GM12864 (cell line): ENCODE data around the gene STK32C.

Source experiments
- DNase-seq: peaks from one replicate; pipeline ENCODE4 v3.0.0-alpha.2; 2011; ENCODE audit warnings: low read depth
- H3K4me3 ChIP-seq: 2 replicates; pipeline ENCODE4 v1.5.1; 2011; ENCODE audit warnings: mild to moderate bottlenecking, low read depth, low read length, control low read depth
- TF ChIP-seq, protein P1 (sequence below): IDR thresholded peaks from 2 replicates; pipeline ENCODE4 v1.5.1; 2011; ENCODE audit warnings: low read depth, mild to moderate bottlenecking, moderate library complexity, low read length, control low read depth, inconsistent platforms; ENCODE audit errors: missing control alignments

The STK32C gene

DNA sequence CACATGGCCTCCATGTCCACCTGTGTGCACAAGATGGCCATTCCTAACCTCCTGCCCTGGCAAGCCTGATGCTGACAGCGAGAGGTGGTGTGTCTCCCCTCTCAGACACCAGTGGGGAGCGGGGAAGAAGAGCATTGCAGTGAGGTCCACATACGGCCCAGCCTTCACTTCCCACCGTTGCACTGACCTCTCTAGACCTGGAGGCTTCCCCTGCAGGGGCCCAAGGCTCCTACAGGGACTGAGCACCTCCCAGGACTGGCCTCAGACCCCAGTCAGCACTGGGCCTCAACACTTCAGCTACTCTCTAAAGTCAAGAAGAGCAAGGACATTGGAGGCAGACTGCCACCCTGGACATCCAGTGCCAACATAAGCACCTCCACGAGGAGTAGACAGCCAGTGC lies 15.9 kb downstream of the STK32C start:
- H3K4me3 ChIP-seq: no peak overlapping the region
- TF ChIP-seq, protein P1, sequence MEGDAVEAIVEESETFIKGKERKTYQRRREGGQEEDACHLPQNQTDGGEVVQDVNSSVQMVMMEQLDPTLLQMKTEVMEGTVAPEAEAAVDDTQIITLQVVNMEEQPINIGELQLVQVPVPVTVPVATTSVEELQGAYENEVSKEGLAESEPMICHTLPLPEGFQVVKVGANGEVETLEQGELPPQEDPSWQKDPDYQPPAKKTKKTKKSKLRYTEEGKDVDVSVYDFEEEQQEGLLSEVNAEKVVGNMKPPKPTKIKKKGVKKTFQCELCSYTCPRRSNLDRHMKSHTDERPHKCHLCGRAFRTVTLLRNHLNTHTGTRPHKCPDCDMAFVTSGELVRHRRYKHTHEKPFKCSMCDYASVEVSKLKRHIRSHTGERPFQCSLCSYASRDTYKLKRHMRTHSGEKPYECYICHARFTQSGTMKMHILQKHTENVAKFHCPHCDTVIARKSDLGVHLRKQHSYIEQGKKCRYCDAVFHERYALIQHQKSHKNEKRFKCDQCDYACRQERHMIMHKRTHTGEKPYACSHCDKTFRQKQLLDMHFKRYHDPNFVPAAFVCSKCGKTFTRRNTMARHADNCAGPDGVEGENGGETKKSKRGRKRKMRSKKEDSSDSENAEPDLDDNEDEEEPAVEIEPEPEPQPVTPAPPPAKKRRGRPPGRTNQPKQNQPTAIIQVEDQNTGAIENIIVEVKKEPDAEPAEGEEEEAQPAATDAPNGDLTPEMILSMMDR: no peak

GRCh38 chr10:132290631-132291030 lies 17.1 kb downstream of the STK32C start:
- no peak for DNase-seq
- no peak overlapping the region for H3K4me3 ChIP-seq
- TF ChIP-seq, protein P1: no peak

More for the DNA sequence above, 15.9 kb downstream of the STK32C start:
- DNase-seq: no peak

GRCh38 chr10:132289439-132289838 lies 18.3 kb downstream of the STK32C start:
- H3K4me3 ChIP-seq: no peak overlapping the region
- no peak for DNase-seq
- TF ChIP-seq, protein P1: no peak

- H3K4me3 ChIP-seq: no peak overlapping the region
- TF ChIP-seq, protein P1: no peak
- DNase-seq: no peak
Measured at GRCh38 chr10:132283604-132284382, 24.0 kb downstream of the STK32C start.

DNA sequence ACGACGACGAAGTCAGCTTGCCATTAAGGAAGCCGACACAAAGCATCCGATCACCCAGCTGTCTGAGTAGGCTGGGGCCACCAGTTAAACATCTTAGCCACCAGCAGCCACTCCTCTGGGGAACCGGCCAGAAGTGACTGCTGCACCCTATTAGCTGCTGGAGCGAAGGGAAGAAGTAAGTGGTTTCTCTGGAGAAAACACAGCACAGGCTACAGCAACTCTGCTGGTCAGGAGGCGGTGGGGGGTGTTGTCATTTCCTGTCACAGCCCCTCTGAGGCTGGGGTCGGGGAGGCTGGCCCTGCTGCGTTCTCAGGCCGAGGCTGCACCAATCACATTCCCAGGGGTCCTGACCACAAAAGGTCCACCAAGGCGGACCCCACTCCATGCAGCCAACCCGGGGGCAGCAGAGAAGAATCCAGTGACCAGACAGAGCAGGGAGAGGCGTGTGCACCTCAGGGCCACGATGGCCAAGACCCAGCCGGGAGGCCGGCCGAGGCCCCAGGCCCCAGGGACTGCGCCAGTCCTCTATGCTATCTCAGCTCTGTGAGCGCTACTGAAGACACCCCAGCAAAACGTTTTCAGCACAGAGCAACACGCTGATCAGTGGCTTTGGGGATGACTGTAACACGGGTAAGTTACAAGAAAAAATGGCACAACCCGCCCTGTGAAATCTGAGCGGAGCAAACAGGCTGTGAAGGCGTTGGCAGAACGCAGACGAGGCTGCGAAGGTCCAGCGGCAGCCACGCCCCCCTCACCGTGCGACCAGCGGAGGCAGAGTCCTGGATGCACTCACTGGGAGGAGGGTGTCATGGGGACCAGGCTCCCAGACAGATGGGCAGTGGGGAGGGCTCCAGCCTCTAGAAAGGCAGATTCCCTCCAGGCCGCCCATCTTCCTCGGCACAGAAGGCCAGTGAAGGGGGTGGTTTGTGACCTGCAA lies 24.8 kb downstream of the STK32C start:
- TF ChIP-seq, protein P1: no peak
- no peak for DNase-seq
- no peak overlapping the region for H3K4me3 ChIP-seq

GRCh38 chr10:132281915-132282666 lies 25.7 kb downstream of the STK32C start:
- DNase-seq: no peak
- no peak overlapping the region for H3K4me3 ChIP-seq
- TF ChIP-seq, protein P1: no peak
